HepG2 (cell line): ENCODE measurements around the gene TMCC1. TPM values are rescaled to one million over a fixed set of nuclear protein-coding genes. Genes with fewer than 3 reads are reported as not detected.

Experiments used
- ATAC-seq: fragments of 200-7000 bp; cut with Tn5 transposase; 3 replicates; pipeline ENCODE4 v1.9.1; 2020; ENCODE audit warnings: mild to moderate bottlenecking, moderate library complexity
- BruUV-seq: library from RNA; stranded (reverse); fragments of 400-500 nt; replicated peaks from 2 replicates; lab custom pipeline; 2021; lab: Mats Ljungman, UMichigan
- CTCF ChIA-PET: fragments of 300-600 bp; formaldehyde crosslinking; extraction: SDS; loops from one replicate; lab custom pipeline; 2021; ENCODE audit warnings: low total read pairs, inconsistent platforms, low intra/inter-chr PET ratio; lab: Yijun Ruan, JAX
- POLR2A ChIA-PET: fragments of 350-600 bp; sonication (Branson Sonifier 250); formaldehyde crosslinking; loops from one replicate; lab custom pipeline; 2020; ENCODE audit warnings: antibody characterized with exemption, inconsistent platforms; lab: Yijun Ruan, JAX
- DNase-seq: peaks from one replicate; pipeline ENCODE4 v3.0.0-alpha.2; 2015; ENCODE audit warnings: low spot score
- FAIRE-seq: peaks from 3 replicates; lab custom pipeline; 2011; peaks lifted over from hg19 to GRCh38; lab: Jason Lieb, UNC
- H2AFZ ChIP-seq: one replicate; pipeline ENCODE4 v1.6.1; 2011; ENCODE audit warnings: low read length, inconsistent platforms
- H3K27ac ChIP-seq: fragments of 300-600 bp; 3 replicates; pipeline ENCODE4 v1.8.0; 2011; ENCODE audit warnings: mixed run types, mild to moderate bottlenecking, mixed read lengths, low read length, inconsistent platforms; ENCODE audit not compliant: insufficient read depth; ENCODE audit errors: extremely low read length
- H3K27me3 ChIP-seq, 2 experiments: fragments of 200-600 bp in 1 of 2; 2 replicates in 1 of 2; 3 replicates in 1 of 2; pipeline versions ENCODE4 v1.6.0 to v1.8.0; 2011; ENCODE audit warnings: low read length in 2 of 2, mild to moderate bottlenecking in 2 of 2, moderate library complexity in 2 of 2, inconsistent platforms in 1 of 2; ENCODE audit not compliant: insufficient read depth in 2 of 2, control insufficient read depth in 1 of 2
- H3K36me3 ChIP-seq, 2 experiments: fragments of 200-600 bp in 1 of 2; replicated peaks in 1 of 2; 2 replicates in 1 of 2; 3 replicates in 1 of 2; pipeline versions ENCODE4 v1.5.1 to v1.8.0; 2011; ENCODE audit warnings: low read length in 2 of 2, inconsistent platforms in 1 of 2; ENCODE audit not compliant: insufficient read depth in 2 of 2, control insufficient read depth in 1 of 2
- H3K4me1 ChIP-seq: 2 replicates; pipeline ENCODE4 v1.5.1; 2012; ENCODE audit warnings: low read length, inconsistent platforms; ENCODE audit not compliant: insufficient read depth
- H3K4me2 ChIP-seq: 2 replicates; pipeline ENCODE4 v1.6.0; 2011; ENCODE audit warnings: low read depth, low read length, inconsistent platforms
- H3K4me3 ChIP-seq, 3 experiments: fragments of 200-600 bp in 1 of 3; sonication (generic), shearing (Covaris generic) in 1 of 3; replicated peaks in 1 of 3; 2 replicates each; pipeline ENCODE4 v1.5.1; 2011 to 2016; ENCODE audit warnings: low read length in 3 of 3, inconsistent platforms in 2 of 3, low read depth in 2 of 3, mild to moderate bottlenecking in 2 of 3, control low read depth in 1 of 3, mixed read lengths in 1 of 3; ENCODE audit not compliant: insufficient read depth in 1 of 3
- H3K79me2 ChIP-seq: one replicate; pipeline ENCODE4 v1.6.1; 2011; ENCODE audit warnings: low read length, inconsistent platforms; ENCODE audit not compliant: insufficient read depth
- H3K9ac ChIP-seq: 2 replicates; pipeline ENCODE4 v1.6.0; 2011; ENCODE audit warnings: mild to moderate bottlenecking, low read depth, low read length, inconsistent platforms; ENCODE audit not compliant: insufficient read depth
- H3K9me3 ChIP-seq: 2 replicates; pipeline ENCODE4 v1.5.1; 2012; ENCODE audit warnings: mild to moderate bottlenecking, low read length
- H4K20me1 ChIP-seq: 2 replicates; pipeline ENCODE4 v1.6.0; 2011; ENCODE audit warnings: inconsistent platforms, mild to moderate bottlenecking, low read length, moderate library complexity; ENCODE audit not compliant: insufficient read depth
- AGO2 ChIP-seq: fragments of 200-400 bp; formaldehyde crosslinking; optimal IDR thresholded peaks from 2 replicates; pipeline ENCODE3; 2017; ENCODE audit warnings: mild to moderate bottlenecking, low read depth, low read length, moderate library complexity
- EP300 ChIP-seq, 3 experiments: sonication (generic) in 1 of 3; formaldehyde crosslinking in 1 of 3; IDR thresholded peaks; 2 replicates each; pipeline versions ENCODE4 v1.5.1 to v1.6.1; 2011 to 2020; ENCODE audit warnings: low read depth in 2 of 3, low read length in 2 of 3, borderline replicate concordance in 1 of 3, improper control_type of control experiment in 1 of 3, mild to moderate bottlenecking in 1 of 3, missing genetic modification reagents in 1 of 3, moderate library complexity in 1 of 3
- HOXD1 ChIP-seq: sonication (generic); formaldehyde crosslinking; IDR thresholded peaks from 2 replicates; pipeline ENCODE4 v1.5.0; 2020; ENCODE audit warnings: missing genetic modification reagents
- NONO ChIP-seq, 2 experiments: fragments of 450-650 bp in 1 of 2; sonication (generic) in 1 of 2; formaldehyde crosslinking in 1 of 2; IDR thresholded peaks in 1 of 2; conservative IDR thresholded peaks in 1 of 2; 2 replicates each; pipeline versions ENCODE4 v1.6.1 to v1.8.0; 2017 to 2022; ENCODE audit warnings: mild to moderate bottlenecking in 1 of 2, missing genetic modification reagents in 1 of 2, moderate library complexity in 1 of 2
- REL ChIP-seq: sonication (generic); formaldehyde crosslinking; conservative IDR thresholded peaks from 2 replicates; pipeline ENCODE4 v1.8.0; 2022; ENCODE audit warnings: mild to moderate bottlenecking, missing genetic modification reagents, moderate library complexity
- TEAD2 ChIP-seq: sonication (generic); formaldehyde crosslinking; IDR thresholded peaks from 2 replicates; pipeline ENCODE4 v1.9.0; 2021; ENCODE audit warnings: missing genetic modification reagents
- ZEB1 ChIP-seq: IDR thresholded peaks from 2 replicates; pipeline ENCODE4 v1.6.1; 2012; ENCODE audit warnings: mild to moderate bottlenecking, low read depth, inconsistent platforms; ENCODE audit not compliant: insufficient replicate concordance
- WGBS: methylation state at CpG from one replicate; pipeline ENCODE4 v1.1.6; 2017; ENCODE audit warnings: low lambda C conversion rate; 5-methylcytosine and 5-hydroxymethylcytosine counted together
- in situ Hi-C: cut with HindIII; loops from 2 replicates; pipeline ENCODE4 v1.10.0; 2017; ENCODE audit warnings: low pct_unique_long_range_greater_than_20kb; ENCODE audit not compliant: extremely low pct_ligation_motif_present
- intact Hi-C: fragments of 100-400 bp; cut with micrococcal nuclease; formaldehyde crosslinking; loops from one replicate; pipeline ENCODE4 v1.10.0; 2022; ENCODE audit not compliant: unreplicated experiment
- polyA plus RNA-seq, 8 experiments: library from polyadenylated mRNA; depleted of rRNA in 3 of 8; stranded (reverse) in 7 of 8; unstranded in 1 of 8; fragments of >200 nt; fragmentation: Illumina TruSeq in 4 of 8; extraction: Trizol in 4 of 8; gene quantifications; 2 replicates each; pipeline versions ENCODE4 v1.2.1 to v1.2.3, GENCODE V29; 2011 to 2016; ENCODE audit warnings: low read depth in 4 of 8, missing spikeins in 1 of 8, mixed read lengths in 1 of 8; ENCODE audit not compliant: insufficient read depth in 1 of 8
- total RNA-seq, 5 experiments: library from RNA; depleted of rRNA; stranded (reverse); fragments of >200 nt; fragmentation: Illumina TruSeq; extraction: Trizol; gene quantifications; 2 replicates each; pipeline ENCODE4 v1.2.3, GENCODE V29; 2016; ENCODE audit warnings: low read depth in 1 of 5
- TF ChIP-seq, protein P1 (sequence below): IDR thresholded peaks from 2 replicates; pipeline ENCODE4 v1.6.1; 2016; ENCODE audit warnings: control low read depth

TMCC1 gene
- total and polyA plus RNA-seq, 2 of the 13 experiments (the other 11 are each of a cell fraction or from before 2014, with no cell fraction given), result 12.1 to 264 TPM

DNA sequence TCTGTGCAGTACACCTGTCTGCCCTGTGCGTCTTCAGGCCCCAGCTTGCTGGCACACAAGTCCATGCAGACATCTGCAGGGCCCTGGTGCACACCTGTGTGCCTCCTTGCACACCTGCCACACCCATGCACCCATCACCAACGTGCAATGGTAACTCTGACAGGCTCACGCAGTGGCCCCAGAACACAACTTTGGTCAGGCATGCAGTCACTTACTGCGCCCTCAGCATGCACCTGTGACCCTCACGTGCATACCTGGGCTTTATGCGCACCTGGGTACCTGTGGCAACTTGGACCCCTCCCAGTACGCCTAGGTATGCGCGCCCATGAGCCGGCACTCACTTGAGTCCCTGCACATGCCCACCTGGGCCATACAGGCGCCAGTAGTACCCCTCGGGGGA is 288.7 kb downstream of the TMCC1 start:
- Histone ChIP-seq H3K27ac (no peak overlapping the region), H3K9ac (peak overlapping the region; percentile 62), H4K20me1 (peaks cover 40% of the 10 kb centered on the region), H2AFZ (no peak overlapping the region), H3K36me3 (peaks cover 0 to 5% of the 10 kb centered on the region in 2 experiments; a peak in 2 of 5 replicates), H3K9me3 (no peaks in the 10 kb centered on the region), H3K4me1 (peaks cover 74% of the 10 kb centered on the region), H3K27me3 (no peaks in the 10 kb centered on the region; a peak in 1 of 5 replicates), H3K4me2 (peak overlapping the region; percentile 99), H3K4me3 (peak overlapping the region; percentile 61 to 92 (median 91)), H3K79me2 (peaks cover 60% of the 10 kb centered on the region)
- in situ Hi-C loops (no loop called here), intact Hi-C loops (no loop called here)
- FAIRE-seq, result no peak
- TF ChIP-seq ZEB1 (peak; percentile 95), REL (CRISPR knock-in tag) (0 out of 2 replicates have a peak, but pooled peaks have one; percentile 12), HOXD1 (CRISPR knock-in tag) (no peak), AGO2 (peak; percentile 33), EP300 (IDR thresholded peaks at IDR 0.05; ENCODE audit: low read depth in 2 of 2, low read length in 2 of 2) (no peak), EP300 (CRISPR knock-in tag; IDR thresholded peaks at IDR 0.05; ENCODE audit: borderline replicate concordance) (no peak), NONO (IDR thresholded peaks at IDR 0.05) (no peak), NONO (CRISPR knock-in tag; conservative IDR thresholded peaks at IDR 0.05) (0 out of 2 replicates have a peak, but pooled peaks have one; percentile 39), TEAD2 (no peak)
- TF ChIP-seq, protein P1, sequence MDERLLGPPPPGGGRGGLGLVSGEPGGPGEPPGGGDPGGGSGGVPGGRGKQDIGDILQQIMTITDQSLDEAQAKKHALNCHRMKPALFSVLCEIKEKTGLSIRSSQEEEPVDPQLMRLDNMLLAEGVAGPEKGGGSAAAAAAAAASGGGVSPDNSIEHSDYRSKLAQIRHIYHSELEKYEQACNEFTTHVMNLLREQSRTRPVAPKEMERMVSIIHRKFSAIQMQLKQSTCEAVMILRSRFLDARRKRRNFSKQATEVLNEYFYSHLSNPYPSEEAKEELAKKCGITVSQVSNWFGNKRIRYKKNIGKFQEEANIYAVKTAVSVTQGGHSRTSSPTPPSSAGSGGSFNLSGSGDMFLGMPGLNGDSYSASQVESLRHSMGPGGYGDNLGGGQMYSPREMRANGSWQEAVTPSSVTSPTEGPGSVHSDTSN (CRISPR knock-in tag), result no peak
- ATAC-seq, result no peak
- ChIA-PET POLR2A (interaction anchor here (0.8 to 1.9 kb wide), 3 partner anchors 9 to 46 kb away, joined by 3 to 42 read pairs (median 8); no protein-coding TSS in a partner anchor), CTCF (no interaction called here)
- WGBS, result 16% methylated on average over 10 of the region's 12 CpGs
- DNase-seq, result no peak
- TSS peak; percentile 63 for BruUV-seq
